Mesenteric fat pad (tissue), 1 donor: Measurements from ENCODE around the gene MAN1A1. TPM values are rescaled to one million over a fixed set of nuclear protein-coding genes. Genes with fewer than 3 reads are reported as not detected.

Experiments used
- DNase-seq: peaks from one replicate; pipeline ENCODE4 v3.0.0-alpha.2; 2020; ENCODE audit warnings: low spot score
- total RNA-seq: library from RNA; stranded (reverse); fragmentation: NEBNext Ultra II Directional; extraction: Animal tissue kit (Norgen Biotek cat#: 25700); gene quantifications from one replicate; pipeline ENCODE4 v1.2.1, GENCODE V29; 2021
- donor health status: DM: yes; HTN: yes; CAD: no.

Gene MAN1A1
- total RNA-seq, 1 donor from 2014 or later: 147 TPM

- DNase-seq: no peak
Measured at GRCh38 chr6:119240257-119241110, 109.1 kb downstream of the MAN1A1 start.

GRCh38 chr6:119237177-119237715 is 112.3 kb downstream of the MAN1A1 start:
- DNase-seq: no peak

GRCh38 chr6:119234941-119235340 is 114.6 kb downstream of the MAN1A1 start:
- DNase-seq: no peak

- DNase-seq: no peak
Measured at GRCh38 chr6:119234457-119234856, 115.1 kb downstream of the MAN1A1 start.

GRCh38 chr6:119233312-119233984 is 116.1 kb downstream of the MAN1A1 start:
- DNase-seq: no peak

- DNase-seq: no peak
Measured at GRCh38 chr6:119231394-119231793, 118.2 kb downstream of the MAN1A1 start.

- DNase-seq: no peak
Measured at GRCh38 chr6:119230160-119230559, 119.4 kb downstream of the MAN1A1 start.

- no peak for DNase-seq
Measured at GRCh38 chr6:119227377-119227776, 122.2 kb downstream of the MAN1A1 start.

- no peak for DNase-seq
Measured at GRCh38 chr6:119226089-119226488, 123.5 kb downstream of the MAN1A1 start.

GRCh38 chr6:119224095-119224701 is 125.4 kb downstream of the MAN1A1 start:
- DNase-seq: no peak

- no peak for DNase-seq
Measured at GRCh38 chr6:119220452-119220851, 129.1 kb downstream of the MAN1A1 start.

GRCh38 chr6:119218548-119218947 is 131.0 kb downstream of the MAN1A1 start:
- no peak for DNase-seq

- no peak for DNase-seq
Measured at GRCh38 chr6:119215885-119216590, 133.5 kb downstream of the MAN1A1 start.

GRCh38 chr6:119215309-119215708 is 134.3 kb downstream of the MAN1A1 start:
- DNase-seq: no peak

- no peak for DNase-seq
Measured at GRCh38 chr6:119210596-119210995, 139.0 kb downstream of the MAN1A1 start.

GRCh38 chr6:119209452-119210205 is 139.9 kb downstream of the MAN1A1 start:
- DNase-seq: no peak

- no peak for DNase-seq
Measured at GRCh38 chr6:119207971-119208725, 141.4 kb downstream of the MAN1A1 start.

- no peak for DNase-seq
Measured at GRCh38 chr6:119207327-119207726, 142.2 kb downstream of the MAN1A1 start.

- DNase-seq: no peak
Measured at GRCh38 chr6:119205911-119206618, 143.5 kb downstream of the MAN1A1 start.
